HG02759 (cell line): Measurements from ENCODE around the gene IRF6.

Experiments used
- ATAC-seq: cut with Tn5 transposase; IDR thresholded peaks from one replicate; pipeline ENCODE4 v1.9.1; 2021; ENCODE audit warnings: mild to moderate bottlenecking, moderate library complexity; ENCODE audit not compliant: unreplicated experiment

IRF6 gene

GRCh38 chr1:209790286-209791193 is 15.4 kb downstream of the IRF6 start:
- no peak for ATAC-seq

- no peak for ATAC-seq
Observed at GRCh38 chr1:209789245-209789644, 16.7 kb downstream of the IRF6 start.

GRCh38 chr1:209787551-209787950 is 18.4 kb downstream of the IRF6 start:
- no peak for ATAC-seq

- no peak for ATAC-seq
Observed at GRCh38 chr1:209786146-209786545, 19.8 kb downstream of the IRF6 start.

GRCh38 chr1:209785592-209785991 is 20.4 kb downstream of the IRF6 start:
- no peak for ATAC-seq

GRCh38 chr1:209784265-209785169 is 21.4 kb downstream of the IRF6 start, which contains the start of gene C1orf74:
C1orf74 (minus strand) TSS chr1:209784559; CDS start chr1:209783634, 925 bp downstream.
- peak; percentile 99 for ATAC-seq

GRCh38 chr1:209783386-209783785 is 22.6 kb downstream of the IRF6 start:
- no peak for ATAC-seq

- no peak for ATAC-seq
Observed at GRCh38 chr1:209780268-209780667, 25.7 kb downstream of the IRF6 start.

- ATAC-seq = no peak
Observed at GRCh38 chr1:209778102-209778501, 27.8 kb downstream of the IRF6 start.

GRCh38 chr1:209777587-209777986 is 28.4 kb downstream of the IRF6 start:
- ATAC-seq = no peak

- ATAC-seq = no peak
Observed at GRCh38 chr1:209775678-209776077, 30.3 kb downstream of the IRF6 start.

GRCh38 chr1:209774592-209774991 is 31.4 kb downstream of the IRF6 start:
- peak; percentile 45 for ATAC-seq

GRCh38 chr1:209772126-209772525 is 33.8 kb downstream of the IRF6 start:
- ATAC-seq = no peak

- no peak for ATAC-seq
Observed at GRCh38 chr1:209770636-209771415, 35.1 kb downstream of the IRF6 start.

- no peak for ATAC-seq
Observed at GRCh38 chr1:209769971-209770370, 36.0 kb downstream of the IRF6 start.

GRCh38 chr1:209769171-209769904 is 36.6 kb downstream of the IRF6 start:
- ATAC-seq = peak; percentile 74

- ATAC-seq = peak; percentile 87
Observed at GRCh38 chr1:209768354-209768774, 37.6 kb downstream of the IRF6 start.

- no peak for ATAC-seq
Observed at GRCh38 chr1:209767706-209768105, 38.2 kb downstream of the IRF6 start.

- no peak for ATAC-seq
Observed at GRCh38 chr1:209767096-209767495, 38.8 kb downstream of the IRF6 start.

- ATAC-seq = no peak
Observed at GRCh38 chr1:209766051-209766450, 39.9 kb downstream of the IRF6 start.
